Fibroblast of lung (primary cell): ENCODE data around the gene DLG2. TPM values are rescaled to one million over a fixed set of nuclear protein-coding genes. Genes with fewer than 3 reads are reported as not detected.

ENCODE experiments used
- DNase-seq, 2 donors: peaks; one replicate each; pipeline versions ENCODE4 v3.0.0 to v3.0.0-alpha.2; 2010; ENCODE audit warnings: low read depth in 2 of 2
- H2AFZ ChIP-seq: 2 replicates; pipeline ENCODE4 v1.5.1; 2012; ENCODE audit warnings: low read length, control low read depth, inconsistent platforms
- H3K27ac ChIP-seq: 2 replicates; pipeline ENCODE4 v1.5.1; 2011; ENCODE audit warnings: low read length, control low read depth; ENCODE audit not compliant: insufficient read depth
- H3K27me3 ChIP-seq: 2 replicates; pipeline ENCODE4 v1.5.1; 2011; ENCODE audit warnings: mild to moderate bottlenecking, low read length; ENCODE audit not compliant: control insufficient read depth, insufficient read depth
- H3K36me3 ChIP-seq: 2 replicates; pipeline ENCODE4 v1.5.1; 2011; ENCODE audit warnings: low read length; ENCODE audit not compliant: control insufficient read depth, insufficient read depth
- H3K4me1 ChIP-seq: 2 replicates; pipeline ENCODE4 v1.5.1; 2011; ENCODE audit warnings: low read length; ENCODE audit not compliant: control insufficient read depth, insufficient read depth; ENCODE audit errors: extremely low read depth
- H3K4me2 ChIP-seq: 2 replicates; pipeline ENCODE4 v1.5.1; 2011; ENCODE audit warnings: low read length, control low read depth; ENCODE audit not compliant: insufficient read depth; ENCODE audit errors: extremely low read depth
- H3K4me3 ChIP-seq, 4 experiments: fragments of 200-600 bp in 1 of 4; sonication (generic) in 1 of 4; replicated peaks in 1 of 4; 2 replicates each; pipeline ENCODE4 v1.5.1; 2011 to 2016; ENCODE audit warnings: low read length in 4 of 4, low read depth in 3 of 4, mild to moderate bottlenecking in 3 of 4, control low read depth in 2 of 4, inconsistent platforms in 1 of 4, mixed read lengths in 1 of 4; ENCODE audit not compliant: insufficient read depth in 1 of 4; ENCODE audit errors: control extremely low read depth in 1 of 4
- H3K79me2 ChIP-seq: 2 replicates; pipeline ENCODE4 v1.5.1; 2012; ENCODE audit warnings: mild to moderate bottlenecking, low read length, inconsistent platforms; ENCODE audit not compliant: control insufficient read depth, insufficient read depth
- H3K9ac ChIP-seq: 2 replicates; pipeline ENCODE4 v1.5.1; 2011; ENCODE audit warnings: mild to moderate bottlenecking, low read length, control low read depth; ENCODE audit not compliant: insufficient read depth
- H3K9me3 ChIP-seq: 2 replicates; pipeline ENCODE4 v1.5.1; 2012; ENCODE audit warnings: low read depth, low read length; ENCODE audit not compliant: control insufficient read depth, insufficient read depth
- H4K20me1 ChIP-seq: 2 replicates; pipeline ENCODE4 v1.5.1; 2011; ENCODE audit warnings: low read length; ENCODE audit not compliant: control insufficient read depth, insufficient read depth; ENCODE audit errors: extremely low read depth
- CTCF ChIP-seq, 2 donors: IDR thresholded peaks in 1 of 2; conservative IDR thresholded peaks in 1 of 2; 1 replicate in 1 of 2; 2 replicates in 1 of 2; pipeline ENCODE4 v1.5.1; 2011 to 2012; ENCODE audit warnings: low read length in 2 of 2, control low read depth in 1 of 2, inconsistent platforms in 1 of 2, low read depth in 1 of 2, mild to moderate bottlenecking in 1 of 2
- EZH2 ChIP-seq: IDR thresholded peaks from 2 replicates; pipeline ENCODE4 v1.5.1; 2012; ENCODE audit warnings: low read length, control low read depth, mild to moderate bottlenecking; ENCODE audit errors: missing control alignments
- polyA plus RNA-seq, 2 donors: library from polyadenylated mRNA; depleted of rRNA in 1 of 2; stranded (reverse) in 1 of 2; unstranded in 1 of 2; fragments of >200 nt; gene quantifications; 2 replicates each; pipeline ENCODE4 v1.2.1, GENCODE V29; 2011 to 2012; ENCODE audit warnings: missing spikeins in 1 of 2
- total RNA-seq: library from RNA; depleted of rRNA; stranded (reverse); fragments of >200 nt; gene quantifications from 2 replicates; pipeline ENCODE4 v1.2.1, GENCODE V29; 2014

Gene DLG2
- total and polyA plus RNA-seq, 2 donors (not counting 1 experiment from before 2014, with no cell fraction given), result 0.77 to 2.3 TPM

- TF ChIP-seq CTCF (conservative IDR thresholded peaks at IDR 0.05 in 1 of 2, IDR thresholded peaks at IDR 0.05 in 1 of 2; ENCODE audit: low read depth in 1 of 2, low read length in 2 of 2), result no peak
- TF ChIP-seq EZH2, result no peak
- Histone ChIP-seq H2AFZ (no peak overlapping the region), H3K4me2 (no peak overlapping the region), H3K79me2 (no peaks in the 10 kb centered on the region), H4K20me1 (no peaks in the 10 kb centered on the region), H3K9ac (no peak overlapping the region), H3K4me3 (no peak overlapping the region), H3K9me3 (no peaks in the 10 kb centered on the region), H3K4me1 (no peaks in the 10 kb centered on the region), H3K27ac (no peak overlapping the region), H3K27me3 (no peaks in the 10 kb centered on the region), H3K36me3 (no peaks in the 10 kb centered on the region)
- no peak for DNase-seq
Observed at GRCh38 chr11:84012171-84012826, 1614.8 kb downstream of the DLG2 start.

- Histone ChIP-seq H2AFZ (no peak overlapping the region), H3K79me2 (no peaks in the 10 kb centered on the region), H3K4me2 (no peak overlapping the region), H3K4me1 (no peaks in the 10 kb centered on the region), H4K20me1 (no peaks in the 10 kb centered on the region), H3K27ac (no peak overlapping the region), H3K9ac (no peak overlapping the region), H3K4me3 (no peak overlapping the region), H3K27me3 (no peaks in the 10 kb centered on the region), H3K36me3 (no peaks in the 10 kb centered on the region), H3K9me3 (no peaks in the 10 kb centered on the region)
- DNase-seq, result no peak
- TF ChIP-seq EZH2 (no peak), CTCF (conservative IDR thresholded peaks at IDR 0.05 in 1 of 2, IDR thresholded peaks at IDR 0.05 in 1 of 2; ENCODE audit: low read depth in 1 of 2, low read length in 2 of 2) (no peak)
Observed at GRCh38 chr11:84003181-84003580, 1624.0 kb downstream of the DLG2 start.

DNA sequence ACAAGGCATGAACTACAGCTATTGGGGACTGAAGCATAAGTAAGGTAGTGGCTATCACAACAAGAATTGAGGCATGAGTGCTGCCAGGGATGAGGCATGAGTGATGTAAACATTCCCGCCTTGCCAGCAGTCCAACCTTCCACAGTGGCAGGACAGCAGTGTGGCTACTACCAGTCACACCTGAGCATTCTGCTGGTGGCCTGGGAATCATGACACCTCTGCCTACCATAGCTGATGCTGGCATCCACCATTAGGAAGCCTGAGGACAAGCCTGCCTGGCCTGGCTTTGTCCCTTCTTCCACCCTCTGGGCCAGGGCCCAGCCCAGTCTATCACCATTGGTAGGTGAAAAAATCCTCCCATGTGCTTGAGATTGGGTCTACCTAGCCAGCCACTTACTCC lies 1628.2 kb downstream of the DLG2 start:
- TF ChIP-seq EZH2 (no peak), CTCF (conservative IDR thresholded peaks at IDR 0.05 in 1 of 2, IDR thresholded peaks at IDR 0.05 in 1 of 2; ENCODE audit: low read depth in 1 of 2, low read length in 2 of 2) (no peak)
- no peaks in the 10 kb centered on the region for H3K9me3 ChIP-seq
- no peak for DNase-seq
- no peaks in the 10 kb centered on the region for H3K79me2 ChIP-seq
- no peak overlapping the region for H3K4me2 ChIP-seq
- H2AFZ ChIP-seq, result no peak overlapping the region
- H3K27ac ChIP-seq, result no peak overlapping the region
- no peaks in the 10 kb centered on the region for H3K36me3 ChIP-seq
- no peaks in the 10 kb centered on the region for H3K27me3 ChIP-seq
- no peak overlapping the region for H3K9ac ChIP-seq
- H4K20me1 ChIP-seq, result no peaks in the 10 kb centered on the region
- no peaks in the 10 kb centered on the region for H3K4me1 ChIP-seq
- no peak overlapping the region for H3K4me3 ChIP-seq
